ENCODE measurements around the gene FAM3C. TPM values are rescaled to one million over a fixed set of nuclear protein-coding genes. Genes with fewer than 3 reads are reported as not detected.

FAM3C gene
- total and polyA plus RNA-seq, 4 donors: 36.7 to 68.4 (median 57.2) TPM

- peaks cover 0 to 6% of the 10 kb centered on the region in 2 donors for H3K36me3 ChIP-seq (ENCODE audit: control insufficient read depth in 1 of 2, insufficient read depth in 2 of 2, low read length in 1 of 2)
Measured at GRCh38 chr7:121355574-121355973, 40.5 kb downstream of the FAM3C start.

GRCh38 chr7:121352323-121352722 lies 43.8 kb downstream of the FAM3C start:
- DNase-seq: no peak
- Histone ChIP-seq H3K27ac (ENCODE audit: low read depth in 1 of 2, low read length in 2 of 2) (no peak overlapping the region), H3K27me3 (ENCODE audit: control insufficient read depth in 1 of 2, insufficient read depth in 2 of 2, low read length in 1 of 2) (no peaks in the 10 kb centered on the region), H3K4me1 (ENCODE audit: control insufficient read depth in 1 of 2, insufficient read depth in 2 of 2, low read length in 2 of 2) (no peaks in the 10 kb centered on the region), H3K4me3 (ENCODE audit: low read length in 2 of 2) (no peak overlapping the region), H3K9me3 (ENCODE audit: control insufficient read depth, low read length) (no peaks in the 10 kb centered on the region), H3K36me3 (ENCODE audit: control insufficient read depth in 1 of 2, insufficient read depth in 2 of 2, low read length in 1 of 2) (peaks cover 0 to 4% of the 10 kb centered on the region in 2 donors)
- 79 to 88% methylated on average over 3 of the region's 3 CpGs for WGBS, 2 donors
- no peak for ATAC-seq (ENCODE audit: low FRiP score)
- intact Hi-C loops (cut with DNase I): no loop called here

More at GRCh38 chr7:121355574-121355973, 40.5 kb downstream of the FAM3C start:
- 80 to 85% methylated on average over 2 of the region's 2 CpGs for WGBS, 2 donors
- Histone ChIP-seq H3K27ac (ENCODE audit: low read depth in 1 of 2, low read length in 2 of 2) (no peak overlapping the region), H3K4me1 (ENCODE audit: control insufficient read depth in 1 of 2, insufficient read depth in 2 of 2, low read length in 2 of 2) (no peaks in the 10 kb centered on the region), H3K9me3 (ENCODE audit: control insufficient read depth, low read length) (no peaks in the 10 kb centered on the region), H3K4me3 (ENCODE audit: low read length in 2 of 2) (no peak overlapping the region), H3K27me3 (ENCODE audit: control insufficient read depth in 1 of 2, insufficient read depth in 2 of 2, low read length in 1 of 2) (no peaks in the 10 kb centered on the region)
- no peak for ATAC-seq (ENCODE audit: low FRiP score)
- intact Hi-C loops (cut with DNase I): no loop called here
- no peak for DNase-seq

- H3K9me3 ChIP-seq (ENCODE audit: control insufficient read depth, low read length): no peaks in the 10 kb centered on the region
- H3K27me3 ChIP-seq (ENCODE audit: control insufficient read depth in 1 of 2, insufficient read depth in 2 of 2, low read length in 1 of 2): no peaks in the 10 kb centered on the region
- ATAC-seq (ENCODE audit: low FRiP score): no peak
- H3K4me3 ChIP-seq (ENCODE audit: low read length in 2 of 2): no peak overlapping the region
- no peak for DNase-seq
- no peak overlapping the region for H3K27ac ChIP-seq (ENCODE audit: low read depth in 1 of 2, low read length in 2 of 2)
- intact Hi-C loops (cut with DNase I): no loop called here
- peaks cover 0 to 3% of the 10 kb centered on the region in 2 donors for H3K36me3 ChIP-seq (ENCODE audit: control insufficient read depth in 1 of 2, insufficient read depth in 2 of 2, low read length in 1 of 2)
- H3K4me1 ChIP-seq (ENCODE audit: control insufficient read depth in 1 of 2, insufficient read depth in 2 of 2, low read length in 2 of 2): no peaks in the 10 kb centered on the region
Measured at GRCh38 chr7:121351682-121352081, 44.4 kb downstream of the FAM3C start.

- WGBS, 2 donors: 90 to 92% methylated on average over 1 of the region's 1 CpG
- DNase-seq (no peak), ATAC-seq (ENCODE audit: low FRiP score) (no peak)
- H3K4me1 ChIP-seq (ENCODE audit: control insufficient read depth in 1 of 2, insufficient read depth in 2 of 2, low read length in 2 of 2): no peaks in the 10 kb centered on the region
- no peak overlapping the region for H3K4me3 ChIP-seq (ENCODE audit: low read length in 2 of 2)
- intact Hi-C loops (cut with DNase I): no loop called here
- no peaks in the 10 kb centered on the region for H3K27me3 ChIP-seq (ENCODE audit: control insufficient read depth in 1 of 2, insufficient read depth in 2 of 2, low read length in 1 of 2)
- no peak overlapping the region for H3K27ac ChIP-seq (ENCODE audit: low read depth in 1 of 2, low read length in 2 of 2)
- H3K9me3 ChIP-seq (ENCODE audit: control insufficient read depth, low read length): no peaks in the 10 kb centered on the region
- H3K36me3 ChIP-seq (ENCODE audit: control insufficient read depth in 1 of 2, insufficient read depth in 2 of 2, low read length in 1 of 2): peaks cover 0 to 2% of the 10 kb centered on the region in 2 donors
Measured at GRCh38 chr7:121344497-121344896, 51.6 kb downstream of the FAM3C start.

GRCh38 chr7:121344093-121344492 lies 52.0 kb downstream of the FAM3C start:
- H3K27me3 ChIP-seq (ENCODE audit: control insufficient read depth in 1 of 2, insufficient read depth in 2 of 2, low read length in 1 of 2): no peaks in the 10 kb centered on the region
- H3K36me3 ChIP-seq (ENCODE audit: control insufficient read depth in 1 of 2, insufficient read depth in 2 of 2, low read length in 1 of 2): peaks cover 0 to 2% of the 10 kb centered on the region in 2 donors
- H3K4me3 ChIP-seq (ENCODE audit: low read length in 2 of 2): no peak overlapping the region
- ATAC-seq (ENCODE audit: low FRiP score): no peak
- no peak overlapping the region for H3K27ac ChIP-seq (ENCODE audit: low read depth in 1 of 2, low read length in 2 of 2)
- H3K4me1 ChIP-seq (ENCODE audit: control insufficient read depth in 1 of 2, insufficient read depth in 2 of 2, low read length in 2 of 2): no peaks in the 10 kb centered on the region
- no peak for DNase-seq
- no peaks in the 10 kb centered on the region for H3K9me3 ChIP-seq (ENCODE audit: control insufficient read depth, low read length)
- WGBS, 2 donors: 90 to 94% methylated on average over 2 of the region's 2 CpGs
- intact Hi-C loops (cut with DNase I): no loop called here

- DNase-seq: no peak
- ATAC-seq (ENCODE audit: low FRiP score): no peak
- 87 to 90% methylated on average over 3 of the region's 3 CpGs for WGBS, 2 donors
- Histone ChIP-seq H3K4me3 (ENCODE audit: low read length in 2 of 2) (no peak overlapping the region), H3K9me3 (ENCODE audit: control insufficient read depth, low read length) (no peaks in the 10 kb centered on the region), H3K27me3 (ENCODE audit: control insufficient read depth in 1 of 2, insufficient read depth in 2 of 2, low read length in 1 of 2) (no peaks in the 10 kb centered on the region), H3K36me3 (ENCODE audit: control insufficient read depth in 1 of 2, insufficient read depth in 2 of 2, low read length in 1 of 2) (peaks cover 0 to 2% of the 10 kb centered on the region in 2 donors), H3K4me1 (ENCODE audit: control insufficient read depth in 1 of 2, insufficient read depth in 2 of 2, low read length in 2 of 2) (no peaks in the 10 kb centered on the region), H3K27ac (ENCODE audit: low read depth in 1 of 2, low read length in 2 of 2) (no peak overlapping the region)
- intact Hi-C loops (cut with DNase I): no loop called here
Measured at GRCh38 chr7:121343302-121343701, 52.8 kb downstream of the FAM3C start.

- DNase-seq (no peak), ATAC-seq (ENCODE audit: low FRiP score) (no peak)
- Histone ChIP-seq H3K4me1 (ENCODE audit: control insufficient read depth in 1 of 2, insufficient read depth in 2 of 2, low read length in 2 of 2) (no peaks in the 10 kb centered on the region), H3K4me3 (ENCODE audit: low read length in 2 of 2) (no peak overlapping the region), H3K27ac (ENCODE audit: low read depth in 1 of 2, low read length in 2 of 2) (no peak overlapping the region), H3K27me3 (ENCODE audit: control insufficient read depth in 1 of 2, insufficient read depth in 2 of 2, low read length in 1 of 2) (no peaks in the 10 kb centered on the region), H3K9me3 (ENCODE audit: control insufficient read depth, low read length) (no peaks in the 10 kb centered on the region), H3K36me3 (ENCODE audit: control insufficient read depth in 1 of 2, insufficient read depth in 2 of 2, low read length in 1 of 2) (peaks cover 0 to 2% of the 10 kb centered on the region in 2 donors)
- intact Hi-C loops (cut with DNase I): no loop called here
- 91 to 95% methylated on average over 4 of the region's 4 CpGs for WGBS, 2 donors
Measured at GRCh38 chr7:121342631-121343030, 53.5 kb downstream of the FAM3C start.

GRCh38 chr7:121341933-121342332 lies 54.2 kb downstream of the FAM3C start:
- no peak for DNase-seq
- Histone ChIP-seq H3K9me3 (ENCODE audit: control insufficient read depth, low read length) (no peaks in the 10 kb centered on the region), H3K27me3 (ENCODE audit: control insufficient read depth in 1 of 2, insufficient read depth in 2 of 2, low read length in 1 of 2) (no peaks in the 10 kb centered on the region), H3K27ac (ENCODE audit: low read depth in 1 of 2, low read length in 2 of 2) (no peak overlapping the region), H3K36me3 (ENCODE audit: control insufficient read depth in 1 of 2, insufficient read depth in 2 of 2, low read length in 1 of 2) (peaks cover 0 to 2% of the 10 kb centered on the region in 2 donors), H3K4me3 (ENCODE audit: low read length in 2 of 2) (no peak overlapping the region), H3K4me1 (ENCODE audit: control insufficient read depth in 1 of 2, insufficient read depth in 2 of 2, low read length in 2 of 2) (no peaks in the 10 kb centered on the region)
- no peak for ATAC-seq (ENCODE audit: low FRiP score)
- intact Hi-C loops (cut with DNase I): no loop called here

GRCh38 chr7:121339082-121339481 lies 57.0 kb downstream of the FAM3C start:
- Histone ChIP-seq H3K27me3 (ENCODE audit: control insufficient read depth in 1 of 2, insufficient read depth in 2 of 2, low read length in 1 of 2) (no peaks in the 10 kb centered on the region), H3K4me1 (ENCODE audit: control insufficient read depth in 1 of 2, insufficient read depth in 2 of 2, low read length in 2 of 2) (no peaks in the 10 kb centered on the region), H3K4me3 (ENCODE audit: low read length in 2 of 2) (no peak overlapping the region), H3K27ac (ENCODE audit: low read depth in 1 of 2, low read length in 2 of 2) (no peak overlapping the region), H3K9me3 (ENCODE audit: control insufficient read depth, low read length) (no peaks in the 10 kb centered on the region), H3K36me3 (ENCODE audit: control insufficient read depth in 1 of 2, insufficient read depth in 2 of 2, low read length in 1 of 2) (no peaks in the 10 kb centered on the region)
- no peak for DNase-seq
- intact Hi-C loops (cut with DNase I): no loop called here
- ATAC-seq (ENCODE audit: low FRiP score): no peak
- WGBS, 2 donors: 86 to 89% methylated on average over 5 of the region's 5 CpGs

Measured in aorta (tissue), 5 donors.